ENCODE measurements around the gene CYP2A7.
"Not testable (repeated sequence)": the region's sequence is repeated elsewhere in the genome, so short reads cannot be mapped to it uniquely, and the experiment has no call there.

CYP2A7 gene

GRCh38 chr19:40923934-40924391, 41.9 kb upstream of the CYP2A7 start:
- Histone ChIP-seq H4K20me1 (ENCODE audit: insufficient read depth) (no peaks in the 10 kb centered on the region), H3K9ac (no peak overlapping the region), H3K4me3 (IDR thresholded peaks at IDR 0.05; ENCODE audit: insufficient read depth, low read depth, low read length) (no peak overlapping the region), H3K27ac (no peak overlapping the region), H3K4me2 (no peak overlapping the region), H3K27me3 (ENCODE audit: insufficient read depth, low read depth) (no peaks in the 10 kb centered on the region), H3K79me2 (ENCODE audit: insufficient read depth, low read depth) (no peaks in the 10 kb centered on the region), H3K36me3 (ENCODE audit: insufficient read depth) (no peaks in the 10 kb centered on the region), H2AFZ (ENCODE audit: low read depth) (no peak overlapping the region), H3K4me1 (ENCODE audit: low read depth, poor library complexity, severe bottlenecking) (no peaks in the 10 kb centered on the region)
- no peak for TF ChIP-seq CTCF (conservative IDR thresholded peaks at IDR 0.05; ENCODE audit: low read depth, low read length)

- H3K4me3 ChIP-seq (IDR thresholded peaks at IDR 0.05; ENCODE audit: insufficient read depth, low read depth, low read length); H3K36me3 ChIP-seq (ENCODE audit: insufficient read depth); H3K79me2 ChIP-seq (ENCODE audit: insufficient read depth, low read depth); H3K4me2 ChIP-seq; H4K20me1 ChIP-seq (ENCODE audit: insufficient read depth); H3K4me1 ChIP-seq (ENCODE audit: low read depth, poor library complexity, severe bottlenecking); H3K27ac ChIP-seq; H2AFZ ChIP-seq (ENCODE audit: low read depth); H3K27me3 ChIP-seq (ENCODE audit: insufficient read depth, low read depth); H3K9ac ChIP-seq: not testable (repeated sequence)
These were observed 40.5 kb upstream of the CYP2A7 start for GRCh38 chr19:40922237-40923160.

GRCh38 chr19:40921005-40921897, 39.2 kb upstream of the CYP2A7 start:
- TF ChIP-seq CTCF (conservative IDR thresholded peaks at IDR 0.05; ENCODE audit: low read depth, low read length): no peak
- Histone ChIP-seq H3K9ac (no peak overlapping the region), H3K79me2 (ENCODE audit: insufficient read depth, low read depth) (no peaks in the 10 kb centered on the region), H3K4me1 (ENCODE audit: low read depth, poor library complexity, severe bottlenecking) (no peaks in the 10 kb centered on the region), H3K4me3 (IDR thresholded peaks at IDR 0.05; ENCODE audit: insufficient read depth, low read depth, low read length) (no peak overlapping the region), H3K27ac (no peak overlapping the region), H3K27me3 (ENCODE audit: insufficient read depth, low read depth) (no peaks in the 10 kb centered on the region), H4K20me1 (ENCODE audit: insufficient read depth) (no peaks in the 10 kb centered on the region), H3K36me3 (ENCODE audit: insufficient read depth) (no peaks in the 10 kb centered on the region), H3K4me2 (no peak overlapping the region), H2AFZ (ENCODE audit: low read depth) (no peak overlapping the region)

GRCh38 chr19:40920300-40921004, 38.4 kb upstream of the CYP2A7 start:
- H3K4me1 ChIP-seq (ENCODE audit: low read depth, poor library complexity, severe bottlenecking): no peaks in the 10 kb centered on the region
- no peaks in the 10 kb centered on the region for H3K27me3 ChIP-seq (ENCODE audit: insufficient read depth, low read depth)
- H3K79me2 ChIP-seq (ENCODE audit: insufficient read depth, low read depth): no peaks in the 10 kb centered on the region
- H4K20me1 ChIP-seq (ENCODE audit: insufficient read depth): no peaks in the 10 kb centered on the region
- no peak overlapping the region for H3K27ac ChIP-seq
- H3K9ac ChIP-seq: no peak overlapping the region
- H3K4me3 ChIP-seq (IDR thresholded peaks at IDR 0.05; ENCODE audit: insufficient read depth, low read depth, low read length): no peak overlapping the region
- H3K4me2 ChIP-seq: no peak overlapping the region
- no peak for TF ChIP-seq CTCF (conservative IDR thresholded peaks at IDR 0.05; ENCODE audit: low read depth, low read length)
- no peak overlapping the region for H2AFZ ChIP-seq (ENCODE audit: low read depth)
- H3K36me3 ChIP-seq (ENCODE audit: insufficient read depth): no peaks in the 10 kb centered on the region

GRCh38 chr19:40919530-40920299, 37.7 kb upstream of the CYP2A7 start:
- H3K27me3 ChIP-seq (ENCODE audit: insufficient read depth, low read depth); H2AFZ ChIP-seq (ENCODE audit: low read depth); H3K79me2 ChIP-seq (ENCODE audit: insufficient read depth, low read depth); H3K4me2 ChIP-seq; H3K36me3 ChIP-seq (ENCODE audit: insufficient read depth); H3K9ac ChIP-seq; H4K20me1 ChIP-seq (ENCODE audit: insufficient read depth); H3K4me3 ChIP-seq (IDR thresholded peaks at IDR 0.05; ENCODE audit: insufficient read depth, low read depth, low read length); H3K27ac ChIP-seq; H3K4me1 ChIP-seq (ENCODE audit: low read depth, poor library complexity, severe bottlenecking): not testable (repeated sequence)

- not testable (repeated sequence) for H3K4me3 ChIP-seq (IDR thresholded peaks at IDR 0.05; ENCODE audit: insufficient read depth, low read depth, low read length); H3K36me3 ChIP-seq (ENCODE audit: insufficient read depth); H2AFZ ChIP-seq (ENCODE audit: low read depth); H3K4me2 ChIP-seq; H3K4me1 ChIP-seq (ENCODE audit: low read depth, poor library complexity, severe bottlenecking); H3K27ac ChIP-seq; H4K20me1 ChIP-seq (ENCODE audit: insufficient read depth); H3K27me3 ChIP-seq (ENCODE audit: insufficient read depth, low read depth); H3K79me2 ChIP-seq (ENCODE audit: insufficient read depth, low read depth); H3K9ac ChIP-seq
These were observed 36.3 kb upstream of the CYP2A7 start for GRCh38 chr19:40918303-40918702.
